Activated T-cell treated with anti-CD3 and anti-CD28 coated beads, Interleukin-2, amount 50 U/mL, for 4 hours (primary cell): ENCODE measurements around the gene CLDN5. TPM values are rescaled to one million over a fixed set of nuclear protein-coding genes. Genes with fewer than 3 reads are reported as not detected.

Source experiments
- ATAC-seq, 2 donors: fragments of 200-7000 bp; cut with Tn5 transposase; one replicate each; pipeline ENCODE4 v1.10.0; 2021
- DNase-seq: peaks from one replicate; pipeline ENCODE4 v3.0.0-alpha.2; 2020
- H3K27me3 Mint-ChIP-seq: one replicate; pipeline ENCODE4 v1.8.0; 2021; ENCODE audit warnings: low read depth, mixed read lengths
- H3K36me3 Mint-ChIP-seq: one replicate; pipeline ENCODE4 v1.8.0; 2022; ENCODE audit warnings: mixed read lengths; ENCODE audit not compliant: insufficient read depth
- H3K4me1 Mint-ChIP-seq: one replicate; pipeline ENCODE4 v1.8.0; 2021; ENCODE audit warnings: low read depth, mixed read lengths
- H3K4me3 Mint-ChIP-seq: one replicate; pipeline ENCODE4 v1.8.0; 2021; ENCODE audit warnings: mild to moderate bottlenecking, moderate library complexity, mixed read lengths
- H3K9me3 Mint-ChIP-seq: one replicate; pipeline ENCODE4 v1.8.0; 2021; ENCODE audit warnings: mixed read lengths
- total RNA-seq, 3 donors: library from RNA; stranded (reverse); gene quantifications; one replicate each; pipeline ENCODE4 v1.2.1, GENCODE V29; 2021

Gene CLDN5
- total RNA-seq, 3 donors from 2014 or later = 0.24 to 0.38 (median 0.28) TPM

DNA sequence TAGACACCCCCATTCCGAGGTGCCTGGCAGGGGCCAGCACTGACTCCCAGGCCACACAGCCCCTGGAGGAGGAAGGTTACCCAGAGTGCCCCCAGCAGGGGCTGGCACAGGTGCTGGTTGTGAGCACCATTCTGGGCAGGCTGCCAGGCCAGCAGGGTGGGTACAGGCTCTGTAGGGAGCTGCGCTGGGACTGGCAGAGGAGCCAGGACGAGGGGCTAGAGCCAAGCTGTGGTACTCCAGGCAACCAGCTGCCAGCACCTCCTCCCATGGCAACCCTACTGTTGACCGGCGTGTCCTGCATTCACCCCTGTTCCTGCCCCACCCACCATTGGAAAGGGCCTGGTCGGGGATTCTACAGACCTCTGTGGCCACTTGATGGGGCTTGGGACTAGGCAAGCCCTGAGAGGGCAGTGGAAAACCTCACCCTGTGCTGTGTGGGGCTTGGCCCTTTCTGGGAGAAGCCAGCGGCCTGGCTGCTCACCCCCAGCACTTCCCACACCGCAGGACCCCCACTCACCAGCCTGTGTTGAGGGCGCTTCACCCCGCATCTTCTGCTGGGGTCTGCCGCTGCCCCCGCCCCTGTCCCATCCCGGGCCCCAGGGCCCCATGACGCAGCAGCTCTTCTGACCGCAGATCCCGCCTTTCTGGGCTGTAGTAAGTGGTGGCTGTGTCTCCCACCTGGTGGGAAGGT lies 1.9 kb downstream of the CLDN5 start:
- DNase-seq (no peak), ATAC-seq (no peak)
- Mint-ChIP-seq H3K27me3 (peaks cover 34% of the 10 kb centered on the region), H3K9me3 (no peaks in the 10 kb centered on the region), H3K4me1 (peaks cover 10% of the 10 kb centered on the region), H3K4me3 (peak overlapping the region; percentile 54), H3K36me3 (peaks cover 2% of the 10 kb centered on the region)

GRCh38 chr22:19520566-19521305 lies 3.5 kb downstream of the CLDN5 start:
- no peak overlapping the region for H3K4me3 Mint-ChIP-seq
- peaks cover 21% of the 10 kb centered on the region for H3K27me3 Mint-ChIP-seq
- peaks cover 2% of the 10 kb centered on the region for H3K36me3 Mint-ChIP-seq
- ATAC-seq (no peak), DNase-seq (no peak)
- no peaks in the 10 kb centered on the region for H3K9me3 Mint-ChIP-seq
- peaks cover 8% of the 10 kb centered on the region for H3K4me1 Mint-ChIP-seq

GRCh38 chr22:19520007-19520406 lies 4.2 kb downstream of the CLDN5 start:
- DNase-seq (no peak), ATAC-seq (no peak)
- peaks cover 14% of the 10 kb centered on the region for H3K27me3 Mint-ChIP-seq
- peaks cover 2% of the 10 kb centered on the region for H3K36me3 Mint-ChIP-seq
- H3K4me1 Mint-ChIP-seq = peaks cover 7% of the 10 kb centered on the region
- H3K4me3 Mint-ChIP-seq = no peak overlapping the region
- no peaks in the 10 kb centered on the region for H3K9me3 Mint-ChIP-seq

DNA sequence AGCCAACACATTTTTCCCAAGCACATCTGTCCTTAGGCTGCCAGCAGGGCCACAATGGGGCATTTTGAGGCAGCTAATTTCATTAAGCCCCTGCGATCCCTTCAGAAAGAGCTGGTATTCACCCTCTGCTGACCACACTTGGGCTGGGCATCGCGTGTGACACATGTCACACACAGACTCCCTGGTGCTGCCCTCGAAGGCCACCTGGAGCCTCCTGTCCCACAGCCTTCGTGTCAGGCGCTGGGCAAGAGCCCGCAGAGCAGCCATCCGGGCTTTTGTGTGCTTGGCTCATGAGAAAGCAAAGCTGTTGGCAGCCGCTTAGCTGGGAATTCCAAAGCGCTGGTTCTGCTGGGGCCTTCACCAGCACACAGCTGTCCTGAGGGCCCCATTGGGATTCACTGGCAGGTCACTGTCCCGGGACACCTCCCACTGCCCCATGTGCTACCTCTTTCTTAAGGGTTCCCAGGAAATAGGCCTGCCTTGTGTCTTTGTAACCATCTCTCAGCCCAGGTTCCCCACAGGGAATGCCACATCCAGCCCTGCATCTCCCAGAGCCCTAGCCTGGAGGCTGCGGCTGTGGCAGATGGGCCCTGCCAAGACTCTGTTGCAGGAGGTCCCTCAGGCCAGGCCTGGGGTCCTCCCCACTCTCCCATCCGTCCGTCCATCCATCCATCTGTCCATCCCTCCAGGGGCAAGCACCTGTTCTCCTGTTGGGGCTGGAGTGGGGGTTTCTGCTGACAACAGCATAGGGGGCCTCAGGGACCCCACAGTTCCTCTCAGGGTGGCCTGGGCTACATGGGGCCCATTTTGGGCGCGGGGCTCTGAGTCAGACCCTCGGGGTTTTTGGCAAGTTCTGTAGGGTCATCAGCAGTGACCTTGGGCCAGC lies 4.9 kb downstream of the CLDN5 start:
- peaks cover 2% of the 10 kb centered on the region for H3K36me3 Mint-ChIP-seq
- no peak for ATAC-seq
- DNase-seq = no peak
- H3K27me3 Mint-ChIP-seq = peaks cover 9% of the 10 kb centered on the region
- no peaks in the 10 kb centered on the region for H3K9me3 Mint-ChIP-seq
- peaks cover 5% of the 10 kb centered on the region for H3K4me1 Mint-ChIP-seq
- no peak overlapping the region for H3K4me3 Mint-ChIP-seq

GRCh38 chr22:19518635-19519034 lies 5.6 kb downstream of the CLDN5 start:
- ATAC-seq = no peak
- peaks cover 8% of the 10 kb centered on the region for H3K27me3 Mint-ChIP-seq
- DNase-seq = no peak
- peaks cover 5% of the 10 kb centered on the region for H3K9me3 Mint-ChIP-seq
- H3K36me3 Mint-ChIP-seq = peaks cover 7% of the 10 kb centered on the region
- H3K4me3 Mint-ChIP-seq = no peak overlapping the region
- peaks cover 5% of the 10 kb centered on the region for H3K4me1 Mint-ChIP-seq

DNA sequence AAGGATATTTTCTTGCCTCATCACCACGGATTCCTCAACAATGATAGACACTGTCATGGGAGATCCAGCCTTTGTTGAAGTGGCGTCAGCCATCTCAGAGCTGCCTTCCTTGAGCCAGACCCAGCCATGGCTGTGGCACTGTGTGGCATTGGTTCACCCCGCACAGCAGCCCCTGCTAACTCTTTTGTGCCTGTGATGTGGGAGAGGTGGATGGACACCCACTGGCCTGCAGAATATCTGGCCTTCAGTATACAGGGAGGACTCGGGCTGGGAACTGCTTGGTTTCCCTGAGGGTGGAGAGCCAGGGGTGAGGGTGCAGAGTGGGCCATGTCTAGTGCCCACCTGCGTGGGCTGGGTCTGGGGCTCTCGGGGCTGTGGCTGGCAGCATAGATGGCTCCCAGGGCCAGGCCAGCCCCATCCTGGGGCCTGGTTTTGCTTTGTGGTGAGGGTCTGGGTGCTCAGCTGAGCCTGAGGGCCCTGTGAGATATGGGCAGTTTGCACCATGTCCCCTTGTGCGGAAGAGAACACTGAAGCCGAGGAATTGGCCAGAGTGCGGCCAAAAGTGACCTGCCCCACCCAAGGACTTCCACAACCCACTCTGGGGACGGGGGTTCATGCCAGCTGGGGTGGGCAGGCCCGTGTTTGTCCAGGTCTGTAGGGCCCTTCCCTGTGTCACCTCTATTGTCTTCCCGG lies 6.1 kb downstream of the CLDN5 start:
- H3K4me1 Mint-ChIP-seq = peaks cover 2% of the 10 kb centered on the region
- no peak for ATAC-seq
- DNase-seq = no peak
- peaks cover 5% of the 10 kb centered on the region for H3K9me3 Mint-ChIP-seq
- no peak overlapping the region for H3K4me3 Mint-ChIP-seq
- H3K36me3 Mint-ChIP-seq = peaks cover 10% of the 10 kb centered on the region
- peaks cover 5% of the 10 kb centered on the region for H3K27me3 Mint-ChIP-seq

DNA sequence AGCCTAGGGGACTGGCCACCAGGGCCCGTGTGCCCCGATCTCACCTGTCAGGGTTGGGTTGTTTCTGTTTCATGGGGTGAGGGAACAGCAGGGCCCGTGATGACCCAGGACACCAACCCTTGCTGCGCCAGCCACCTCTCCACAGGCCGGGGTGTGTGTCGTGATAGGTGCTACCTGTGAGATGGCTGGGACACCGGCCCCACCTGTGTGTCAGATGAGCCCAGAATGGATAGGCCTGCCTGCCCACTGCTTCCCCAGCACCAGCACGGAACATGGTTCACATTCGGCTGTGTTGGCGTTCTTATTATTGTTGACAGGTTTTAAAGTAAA lies 7.1 kb downstream of the CLDN5 start:
- Mint-ChIP-seq H3K4me1 (no peaks in the 10 kb centered on the region), H3K4me3 (no peak overlapping the region), H3K27me3 (no peaks in the 10 kb centered on the region), H3K36me3 (peaks cover 10% of the 10 kb centered on the region), H3K9me3 (peaks cover 5% of the 10 kb centered on the region)
- DNase-seq (no peak), ATAC-seq (no peak)

DNA sequence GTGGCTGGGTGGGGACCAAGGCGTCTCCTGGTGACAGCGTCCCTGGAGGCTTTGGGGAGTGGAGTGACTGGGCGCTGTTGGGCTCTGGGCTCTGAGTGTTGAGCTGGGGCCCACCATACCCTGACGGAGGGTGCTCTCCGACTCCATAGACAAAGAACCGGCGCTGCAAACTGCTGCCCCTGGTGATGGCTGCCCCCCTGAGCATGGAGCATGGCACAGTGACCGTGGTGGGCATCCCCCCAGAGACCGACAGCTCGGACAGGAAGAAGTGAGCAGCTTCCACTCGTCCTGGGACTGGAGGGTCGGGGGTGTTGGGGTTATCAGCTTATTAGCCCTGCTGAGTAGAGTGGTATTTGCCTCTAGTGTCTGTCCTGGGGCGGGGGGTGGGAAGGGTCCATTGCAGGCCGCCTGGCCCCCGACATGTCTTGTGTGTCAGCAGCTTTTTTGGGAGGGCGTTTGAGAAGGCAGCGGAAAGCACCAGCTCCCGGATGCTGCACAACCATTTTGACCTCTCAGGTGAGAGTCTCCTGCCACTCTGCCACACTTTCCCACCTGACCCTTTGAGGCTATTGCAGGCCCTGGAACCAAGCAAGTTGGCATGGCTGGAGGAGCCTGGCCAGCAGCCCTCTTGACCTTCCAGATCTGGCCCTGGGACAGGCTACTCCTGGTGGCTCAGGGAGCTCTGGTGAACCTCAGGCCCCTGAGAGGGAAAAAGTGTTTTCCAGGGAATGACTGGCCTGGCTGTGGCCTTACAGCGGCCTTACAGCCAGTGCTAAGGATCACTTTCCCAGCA lies 7.6 kb downstream of the CLDN5 start:
- H3K9me3 Mint-ChIP-seq = peaks cover 5% of the 10 kb centered on the region
- peaks cover 8% of the 10 kb centered on the region for H3K36me3 Mint-ChIP-seq
- H3K4me1 Mint-ChIP-seq = no peaks in the 10 kb centered on the region
- no peak overlapping the region for H3K4me3 Mint-ChIP-seq
- H3K27me3 Mint-ChIP-seq = no peaks in the 10 kb centered on the region
- ATAC-seq (no peak), DNase-seq (no peak)

- Mint-ChIP-seq H3K4me3 (no peak overlapping the region), H3K36me3 (peaks cover 8% of the 10 kb centered on the region), H3K9me3 (peaks cover 5% of the 10 kb centered on the region), H3K4me1 (no peaks in the 10 kb centered on the region), H3K27me3 (no peaks in the 10 kb centered on the region)
- ATAC-seq = no peak
- DNase-seq = no peak
These were observed 8.4 kb downstream of the CLDN5 start for GRCh38 chr22:19515654-19516377.

- no peaks in the 10 kb centered on the region for H3K4me1 Mint-ChIP-seq
- DNase-seq (no peak), ATAC-seq (no peak)
- peaks cover 8% of the 10 kb centered on the region for H3K36me3 Mint-ChIP-seq
- peaks cover 5% of the 10 kb centered on the region for H3K9me3 Mint-ChIP-seq
- no peaks in the 10 kb centered on the region for H3K27me3 Mint-ChIP-seq
- no peak overlapping the region for H3K4me3 Mint-ChIP-seq
These were observed 9.2 kb downstream of the CLDN5 start for GRCh38 chr22:19514831-19515565.

DNA sequence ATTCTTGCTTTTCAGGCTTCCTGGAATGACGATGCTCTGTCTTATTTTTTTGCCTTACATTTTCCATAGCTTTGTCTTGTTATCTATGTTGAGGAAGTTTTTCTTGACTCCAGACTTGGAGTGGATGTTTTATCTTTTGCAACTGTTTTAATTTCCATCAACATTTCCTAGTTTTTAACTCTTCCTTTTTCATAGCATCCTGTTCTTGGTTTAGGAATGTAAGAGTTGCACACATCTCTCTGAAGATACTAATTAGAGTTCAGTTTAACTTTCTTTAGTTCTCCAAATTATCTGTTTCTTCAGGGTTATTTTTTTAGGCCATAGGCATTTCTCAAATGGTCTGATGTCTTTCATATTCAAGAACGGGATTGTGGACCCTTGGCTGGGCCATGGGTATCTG lies 10.4 kb downstream of the CLDN5 start:
- H3K4me1 Mint-ChIP-seq = no peaks in the 10 kb centered on the region
- no peak for ATAC-seq

GRCh38 chr22:19510919-19511341 lies 13.3 kb downstream of the CLDN5 start:
- Mint-ChIP-seq H3K27me3 (no peaks in the 10 kb centered on the region), H3K4me3 (no peak overlapping the region), H3K4me1 (peaks cover 2% of the 10 kb centered on the region), H3K36me3 (peaks cover 8% of the 10 kb centered on the region), H3K9me3 (peaks cover 5% of the 10 kb centered on the region)
- DNase-seq (no peak), ATAC-seq (no peak)

More for the DNA sequence above, 10.4 kb downstream of the CLDN5 start:
- no peak for DNase-seq
- peaks cover 5% of the 10 kb centered on the region for H3K9me3 Mint-ChIP-seq
- no peak overlapping the region for H3K4me3 Mint-ChIP-seq
- H3K27me3 Mint-ChIP-seq = no peaks in the 10 kb centered on the region
- peaks cover 8% of the 10 kb centered on the region for H3K36me3 Mint-ChIP-seq
